Psoas muscle (tissue), 8 donors: ENCODE data around the gene TAF8. TPM values are rescaled to one million over a fixed set of nuclear protein-coding genes. Genes with fewer than 3 reads are reported as not detected.

Experiments used
- ATAC-seq, 4 donors: fragments of 200-7000 bp; cut with Tn5 transposase; one replicate each; pipeline ENCODE4 v1.9.1; 2020; ENCODE audit warnings: moderate library complexity in 3 of 4, mild to moderate bottlenecking in 2 of 4
- DNase-seq, 2 donors: peaks; one replicate each; pipeline ENCODE4 v3.0.0-alpha.2; 2020
- H3K27ac ChIP-seq: fragments of 200-600 bp; one replicate; pipeline ENCODE4 v1.8.0; 2022
- H3K27me3 ChIP-seq, 3 donors: fragments of 200-600 bp in 1 of 3; one replicate each; pipeline versions ENCODE4 v1.6.1 to v1.8.0; 2013 to 2022; ENCODE audit warnings: low read length in 2 of 3, mild to moderate bottlenecking in 2 of 3, moderate library complexity in 1 of 3; ENCODE audit not compliant: insufficient read depth in 3 of 3
- H3K36me3 ChIP-seq, 2 donors: fragments of 200-600 bp in 1 of 2; one replicate each; pipeline versions ENCODE4 v1.6.1 to v1.8.0; 2013 to 2022; ENCODE audit warnings: low read depth in 1 of 2, mild to moderate bottlenecking in 1 of 2, moderate library complexity in 1 of 2; ENCODE audit not compliant: insufficient read depth in 1 of 2
- H3K4me1 ChIP-seq: fragments of 200-600 bp; one replicate; pipeline ENCODE4 v1.8.0; 2022
- H3K4me3 ChIP-seq: fragments of 200-600 bp; one replicate; pipeline ENCODE4 v1.8.0; 2022; ENCODE audit warnings: mild to moderate bottlenecking
- H3K9me3 ChIP-seq: fragments of 200-600 bp; one replicate; pipeline ENCODE4 v1.8.0; 2022
- CTCF ChIP-seq: fragments of 200-600 bp; IDR thresholded peaks from one replicate; pipeline ENCODE4 v1.8.0; 2022; ENCODE audit warnings: antibody characterized with exemption
- WGBS, 3 donors: extraction: QIAGEN DNeasy Blood & Tissue Kit; methylation state at CpG; one replicate each; pipeline versions ENCODE4 v1.1.6 to v1.1.7; 2013; 5-methylcytosine and 5-hydroxymethylcytosine counted together
- intact Hi-C, 2 donors: fragments of 100-400 bp; cut with DNase I; formaldehyde crosslinking; loops; one replicate each; pipeline versions ENCODE4 v1.11.0 to v1.14.2; 2022
- polyA plus RNA-seq, 3 donors: library from polyadenylated mRNA; stranded (reverse); fragments of 200-250 nt; gene quantifications; one replicate each; pipeline ENCODE4 v1.2.3, GENCODE V29; 2013
- total RNA-seq, 4 donors: library from RNA; stranded (reverse); fragmentation: NEBNext Ultra II Directional in 2 of 4; extraction: Animal tissue kit (Norgen Biotek cat#: 25700) in 2 of 4; gene quantifications; one replicate each; pipeline versions ENCODE4 v1.2.1 to v1.2.4, GENCODE V29; 2021 to 2023
- donor health status: healthy with polysubstance abuse.
- donor health status: DM: no; HTN: no; CAD: no; lungs with moderate emphysema.
- donor health status: Bipolar disorder and iron deficiency.
- donor health status: healthy.
- donor health status: DM: yes; HTN: yes; CAD: no.
- donor health status: DM: no; HTN: no; CAD: no.
- donor health status: DM: no; HTN: no; CAD: no.
- donor health status: DM: yes; HTN: yes; CAD: no.

TAF8 gene
- total and polyA plus RNA-seq, 7 donors: 11.2 to 23.9 (median 17.9) TPM

- intact Hi-C loops: no loop called here
- no peak overlapping the region for H3K27ac ChIP-seq
- TF ChIP-seq CTCF: no peak
- H3K36me3 ChIP-seq: peaks cover 2 to 96% of the 10 kb centered on the region in 2 donors
- H3K27me3 ChIP-seq: no peaks in the 10 kb centered on the region
- ATAC-seq (no peak), DNase-seq (no peak)
- H3K9me3 ChIP-seq: no peaks in the 10 kb centered on the region
- H3K4me1 ChIP-seq: no peaks in the 10 kb centered on the region
- 95 to 97% (median 96%) methylated on average over 5 of the region's 5 CpGs for WGBS, 3 donors
- H3K4me3 ChIP-seq: no peak overlapping the region
Observed at GRCh38 chr6:42068872-42069522, 18.7 kb downstream of the TAF8 start.

GRCh38 chr6:42071881-42072583 is 21.7 kb downstream of the TAF8 start:
- intact Hi-C loops: no loop called here
- ATAC-seq (no peak), DNase-seq (peak in 1 of 2 donors; percentile 0)
- Histone ChIP-seq H3K4me1 (no peaks in the 10 kb centered on the region), H3K36me3 (peaks cover 1 to 95% of the 10 kb centered on the region in 2 donors), H3K4me3 (no peak overlapping the region), H3K27me3 (no peaks in the 10 kb centered on the region), H3K27ac (no peak overlapping the region), H3K9me3 (no peaks in the 10 kb centered on the region)
- no peak for TF ChIP-seq CTCF
- 70 to 81% (median 73%) methylated on average over 6 of the region's 6 CpGs for WGBS, 3 donors

- H3K27ac ChIP-seq: no peak overlapping the region
Observed at GRCh38 chr6:42073287-42073686, 23.0 kb downstream of the TAF8 start.

GRCh38 chr6:42075159-42075838 is 25.0 kb downstream of the TAF8 start:
- peak; percentile 58 to 87 (median 76) for ATAC-seq

More at GRCh38 chr6:42073287-42073686, 23.0 kb downstream of the TAF8 start:
- intact Hi-C loops: no loop called here
- H3K4me1 ChIP-seq: no peaks in the 10 kb centered on the region
- H3K36me3 ChIP-seq: peaks cover 0 to 95% of the 10 kb centered on the region in 2 donors
- DNase-seq (no peak), ATAC-seq (no peak)
- no peaks in the 10 kb centered on the region for H3K27me3 ChIP-seq
- WGBS, 3 donors: 81 to 89% (median 87%) methylated on average over 2 of the region's 2 CpGs
- TF ChIP-seq CTCF: no peak
- no peaks in the 10 kb centered on the region for H3K9me3 ChIP-seq
- H3K4me3 ChIP-seq: no peak overlapping the region

More at GRCh38 chr6:42075159-42075838, 25.0 kb downstream of the TAF8 start:
- H3K4me3 ChIP-seq: no peak overlapping the region
- 25 to 32% (median 26%) methylated on average over 7 of the region's 7 CpGs for WGBS, 3 donors
- H3K27ac ChIP-seq: no peak overlapping the region
- peak; percentile 73 to 85 for DNase-seq
- no peaks in the 10 kb centered on the region for H3K9me3 ChIP-seq
- no peaks in the 10 kb centered on the region for H3K4me1 ChIP-seq
- peak; percentile 78 for TF ChIP-seq CTCF
- no peaks in the 10 kb centered on the region for H3K27me3 ChIP-seq
- H3K36me3 ChIP-seq: peaks cover 0 to 94% of the 10 kb centered on the region in 2 donors
- intact Hi-C loops: loop anchor here (1.0 to 5.0 kb wide), 4 partner anchors 86 to 472 kb away; no protein-coding TSS in a partner anchor
